ENCODE measurements around the gene VEGFA. TPM values are rescaled to one million over a fixed set of nuclear protein-coding genes. Genes with fewer than 3 reads are reported as not detected.

The VEGFA gene
- 100 to 1,000 TPM; 113 to 216 TPM for total RNA-seq

DNA sequence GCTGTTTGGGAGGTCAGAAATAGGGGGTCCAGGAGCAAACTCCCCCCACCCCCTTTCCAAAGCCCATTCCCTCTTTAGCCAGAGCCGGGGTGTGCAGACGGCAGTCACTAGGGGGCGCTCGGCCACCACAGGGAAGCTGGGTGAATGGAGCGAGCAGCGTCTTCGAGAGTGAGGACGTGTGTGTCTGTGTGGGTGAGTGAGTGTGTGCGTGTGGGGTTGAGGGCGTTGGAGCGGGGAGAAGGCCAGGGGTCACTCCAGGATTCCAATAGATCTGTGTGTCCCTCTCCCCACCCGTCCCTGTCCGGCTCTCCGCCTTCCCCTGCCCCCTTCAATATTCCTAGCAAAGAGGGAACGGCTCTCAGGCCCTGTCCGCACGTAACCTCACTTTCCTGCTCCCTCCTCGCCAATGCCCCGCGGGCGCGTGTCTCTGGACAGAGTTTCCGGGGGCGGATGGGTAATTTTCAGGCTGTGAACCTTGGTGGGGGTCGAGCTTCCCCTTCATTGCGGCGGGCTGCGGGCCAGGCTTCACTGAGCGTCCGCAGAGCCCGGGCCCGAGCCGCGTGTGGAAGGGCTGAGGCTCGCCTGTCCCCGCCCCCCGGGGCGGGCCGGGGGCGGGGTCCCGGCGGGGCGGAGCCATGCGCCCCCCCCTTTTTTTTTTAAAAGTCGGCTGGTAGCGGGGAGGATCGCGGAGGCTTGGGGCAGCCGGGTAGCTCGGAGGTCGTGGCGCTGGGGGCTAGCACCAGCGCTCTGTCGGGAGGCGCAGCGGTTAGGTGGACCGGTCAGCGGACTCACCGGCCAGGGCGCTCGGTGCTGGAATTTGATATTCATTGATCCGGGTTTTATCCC lies at the start of gene VEGFA:
TSS of gene VEGFA (plus strand) at position 686 of the 846 bp plus-strand sequence.
- TF ChIP-seq, protein P1, sequence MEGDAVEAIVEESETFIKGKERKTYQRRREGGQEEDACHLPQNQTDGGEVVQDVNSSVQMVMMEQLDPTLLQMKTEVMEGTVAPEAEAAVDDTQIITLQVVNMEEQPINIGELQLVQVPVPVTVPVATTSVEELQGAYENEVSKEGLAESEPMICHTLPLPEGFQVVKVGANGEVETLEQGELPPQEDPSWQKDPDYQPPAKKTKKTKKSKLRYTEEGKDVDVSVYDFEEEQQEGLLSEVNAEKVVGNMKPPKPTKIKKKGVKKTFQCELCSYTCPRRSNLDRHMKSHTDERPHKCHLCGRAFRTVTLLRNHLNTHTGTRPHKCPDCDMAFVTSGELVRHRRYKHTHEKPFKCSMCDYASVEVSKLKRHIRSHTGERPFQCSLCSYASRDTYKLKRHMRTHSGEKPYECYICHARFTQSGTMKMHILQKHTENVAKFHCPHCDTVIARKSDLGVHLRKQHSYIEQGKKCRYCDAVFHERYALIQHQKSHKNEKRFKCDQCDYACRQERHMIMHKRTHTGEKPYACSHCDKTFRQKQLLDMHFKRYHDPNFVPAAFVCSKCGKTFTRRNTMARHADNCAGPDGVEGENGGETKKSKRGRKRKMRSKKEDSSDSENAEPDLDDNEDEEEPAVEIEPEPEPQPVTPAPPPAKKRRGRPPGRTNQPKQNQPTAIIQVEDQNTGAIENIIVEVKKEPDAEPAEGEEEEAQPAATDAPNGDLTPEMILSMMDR (IDR thresholded peaks at IDR 0.05) = peak; percentile 94
- intact Hi-C loops (cut with DNase I) = loop anchor here (2.0 to 5.0 kb wide), 3 partner anchors 183 to 309 kb away; no protein-coding TSS in a partner anchor
- peak within 1 kb of the TSS; percentile 97 to 100 for H3K9ac ChIP-seq (ENCODE audit: low read depth in 2 of 2, low read length in 2 of 2)
- peak within 1 kb of the TSS; percentile 98 for H3K27ac ChIP-seq
- peaks cover 11% of the 10 kb centered on the region for H3K4me1 ChIP-seq
- H3K4me3 ChIP-seq = peak within 1 kb of the TSS; percentile 80
- peak; percentile 95 for DNase-seq
- no peaks in the 10 kb centered on the region for H3K27me3 ChIP-seq
- no peaks in the 10 kb centered on the region for H3K36me3 ChIP-seq
- no peaks in the 10 kb centered on the region for H3K9me3 ChIP-seq

- Histone ChIP-seq H3K9me3 (no peaks in the 10 kb centered on the region), H3K27me3 (no peaks in the 10 kb centered on the region), H3K4me3 (no peak overlapping the region), H3K4me1 (peaks cover 9% of the 10 kb centered on the region), H3K9ac (ENCODE audit: low read depth in 2 of 2, low read length in 2 of 2) (no peak overlapping the region), H3K27ac (no peak overlapping the region), H3K36me3 (no peaks in the 10 kb centered on the region)
- no peak for DNase-seq
- intact Hi-C loops (cut with DNase I) = loop anchor here (5.0 kb wide), 1 partner anchor 54 kb away; no protein-coding TSS in a partner anchor
- TF ChIP-seq, protein P1 (IDR thresholded peaks at IDR 0.05) = no peak
Measured at GRCh38 chr6:43720999-43721398, 49.0 kb upstream of the VEGFA start.

- no peaks in the 10 kb centered on the region for H3K36me3 ChIP-seq
- TF ChIP-seq, protein P1 (IDR thresholded peaks at IDR 0.05) = no peak
- no peak overlapping the region for H3K9ac ChIP-seq (ENCODE audit: low read depth in 2 of 2, low read length in 2 of 2)
- H3K9me3 ChIP-seq = no peaks in the 10 kb centered on the region
- peaks cover 9% of the 10 kb centered on the region for H3K4me1 ChIP-seq
- H3K4me3 ChIP-seq = no peak overlapping the region
- intact Hi-C loops (cut with DNase I) = loop anchor here (5.0 kb wide), 1 partner anchor 56 kb away; no protein-coding TSS in a partner anchor
- H3K27me3 ChIP-seq = no peaks in the 10 kb centered on the region
- DNase-seq = no peak
- no peak overlapping the region for H3K27ac ChIP-seq
Measured at GRCh38 chr6:43722920-43723545, 47.0 kb upstream of the VEGFA start.

DNA sequence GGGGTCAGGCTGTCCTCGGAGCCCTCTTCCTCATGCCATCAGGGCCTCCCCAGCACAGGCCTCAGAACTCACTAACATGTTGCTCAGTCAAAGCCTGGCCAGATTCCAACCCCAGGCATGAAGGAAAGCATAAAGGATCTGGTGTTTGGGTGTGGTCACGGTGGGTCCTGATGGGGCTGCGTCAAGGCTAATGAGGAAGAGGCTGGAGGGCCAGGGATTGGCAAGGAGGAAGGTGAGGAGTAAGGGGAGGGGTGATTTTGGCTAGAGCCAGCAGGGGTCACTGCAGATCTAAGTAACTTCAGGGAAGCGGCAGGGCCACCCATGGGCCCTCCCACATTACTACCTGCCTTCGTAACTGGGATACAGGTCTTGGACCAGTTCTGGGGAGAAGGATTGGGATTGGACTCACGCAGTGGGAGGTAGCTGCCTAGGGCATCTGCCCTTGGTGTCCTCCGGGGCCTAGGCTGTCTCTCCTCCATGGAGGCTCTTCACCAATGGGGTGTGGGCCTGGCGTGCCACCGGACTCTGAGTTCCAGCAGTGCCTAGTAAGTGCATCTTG lies 46.2 kb upstream of the VEGFA start:
- no peaks in the 10 kb centered on the region for H3K9me3 ChIP-seq
- H3K4me1 ChIP-seq = peaks cover 9% of the 10 kb centered on the region
- H3K36me3 ChIP-seq = no peaks in the 10 kb centered on the region
- intact Hi-C loops (cut with DNase I) = loop anchor here (5.0 kb wide), 1 partner anchor 57 kb away; no protein-coding TSS in a partner anchor
- H3K9ac ChIP-seq (ENCODE audit: low read depth in 2 of 2, low read length in 2 of 2) = peak overlapping the region in 1 of 2 donors; percentile 65
- H3K27me3 ChIP-seq = no peaks in the 10 kb centered on the region
- TF ChIP-seq, protein P1 (IDR thresholded peaks at IDR 0.05) = peak; percentile 68
- H3K27ac ChIP-seq = no peak overlapping the region
- H3K4me3 ChIP-seq = no peak overlapping the region
- DNase-seq = peak; percentile 92

GRCh38 chr6:43724354-43724753 lies 45.7 kb upstream of the VEGFA start:
- no peaks in the 10 kb centered on the region for H3K27me3 ChIP-seq
- peak overlapping the region in 1 of 2 donors; percentile 65 for H3K9ac ChIP-seq (ENCODE audit: low read depth in 2 of 2, low read length in 2 of 2)
- H3K4me1 ChIP-seq = peaks cover 9% of the 10 kb centered on the region
- no peak overlapping the region for H3K27ac ChIP-seq
- intact Hi-C loops (cut with DNase I) = loop anchor here (5.0 kb wide), 1 partner anchor 57 kb away; no protein-coding TSS in a partner anchor
- no peak for DNase-seq
- H3K36me3 ChIP-seq = no peaks in the 10 kb centered on the region
- no peaks in the 10 kb centered on the region for H3K9me3 ChIP-seq
- no peak overlapping the region for H3K4me3 ChIP-seq
- TF ChIP-seq, protein P1 (IDR thresholded peaks at IDR 0.05) = no peak

Data from colonic mucosa (tissue), 4 donors.